GM12891 (cell line): ENCODE results near the gene NDUFAF7.
"Not testable (repeated sequence)": the region's sequence is repeated elsewhere in the genome, so short reads cannot be mapped to it uniquely, and the experiment has no call there.

Experiments
- DNase-seq: peaks from one replicate; pipeline ENCODE4 v3.0.0; 2011; ENCODE audit warnings: low spot score; ENCODE audit not compliant: insufficient read length
- FAIRE-seq: peaks from 2 replicates; lab custom pipeline; 2011; peaks lifted over from hg19 to GRCh38; lab: Jason Lieb, UNC
- PAX5 ChIP-seq: IDR thresholded peaks from 2 replicates; pipeline ENCODE4 v1.6.1; 2011; ENCODE audit warnings: low read length, moderate library complexity, mild to moderate bottlenecking; ENCODE audit not compliant: insufficient read depth, severe bottlenecking
- POLR2A ChIP-seq: IDR thresholded peaks from 2 replicates; pipeline ENCODE4 v1.6.1; 2011; ENCODE audit warnings: low read depth, low read length, control low read depth
- POLR2AphosphoS5 ChIP-seq: IDR thresholded peaks from 2 replicates; pipeline ENCODE4 v1.6.1; 2011; ENCODE audit warnings: low read depth, low read length, control low read depth
- POU2F2 ChIP-seq: IDR thresholded peaks from 2 replicates; pipeline ENCODE4 v1.6.1; 2011; ENCODE audit warnings: low read depth, mild to moderate bottlenecking, control low read depth, low read length, moderate library complexity
- SPI1 ChIP-seq: IDR thresholded peaks from 2 replicates; pipeline ENCODE4 v1.6.1; 2011; ENCODE audit warnings: low read depth, low read length, control low read depth
- TAF1 ChIP-seq: IDR thresholded peaks from 2 replicates; pipeline ENCODE4 v1.6.1; 2011; ENCODE audit warnings: low read depth, low read length, control low read depth

NDUFAF7 gene

DNA sequence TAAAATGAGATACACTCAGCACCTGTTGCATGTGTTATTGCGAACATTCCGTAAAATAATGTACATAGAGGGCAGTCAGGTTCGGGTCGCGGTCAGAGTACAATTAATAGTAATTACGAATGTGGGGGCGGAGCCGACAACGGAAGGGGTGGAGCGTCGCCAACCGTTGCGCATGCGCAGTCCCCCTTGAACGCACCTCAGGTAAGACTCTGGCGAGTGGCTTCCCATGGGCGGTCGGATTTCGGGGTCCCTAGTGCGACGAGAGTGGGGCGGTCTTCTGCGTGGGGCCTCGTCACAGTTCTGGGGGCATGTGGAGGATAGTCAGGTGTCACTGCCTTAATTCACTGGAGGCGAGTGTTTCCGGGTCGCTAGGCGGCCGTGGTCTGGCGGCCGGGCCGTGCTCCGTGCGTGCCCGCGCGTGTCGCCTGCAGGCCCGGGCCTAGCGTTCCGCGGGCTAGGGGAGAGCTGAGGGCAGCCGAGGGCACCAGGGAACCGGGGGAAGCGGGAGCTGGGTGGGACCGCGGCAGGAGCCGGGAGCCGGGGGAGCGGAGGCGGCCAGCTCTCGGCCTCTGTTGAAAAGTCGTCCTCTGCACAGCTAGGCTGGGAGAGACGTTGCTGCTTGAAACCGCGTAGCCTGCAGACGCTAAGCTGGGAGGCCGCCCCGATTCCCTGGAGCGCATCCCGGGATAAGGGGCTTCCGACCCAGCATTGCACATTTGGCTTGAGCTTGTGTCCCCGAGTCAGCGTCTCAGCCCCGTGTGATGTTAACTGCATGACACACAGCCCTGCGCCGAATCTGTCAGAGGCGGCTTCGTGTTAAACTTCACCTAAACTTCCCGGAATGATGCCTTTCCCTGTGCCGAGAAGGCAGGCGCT, 34.9 kb upstream of the NDUFAF7 start, which contains the start of gene CEBPZOS:
TSS of gene CEBPZOS (plus strand) at position 177 of the 876 bp plus-strand sequence. CDS start 3,209 bp downstream, outside the sequence.
- peak; percentile 68 for DNase-seq
- peak; percentile 98 for FAIRE-seq
- TF ChIP-seq PAX5, result no peak
- no peak; the same call in 1 of the 2 replicates for TF ChIP-seq POU2F2
- peak; percentile 80 for TF ChIP-seq POLR2AphosphoS5
- no peak for TF ChIP-seq SPI1
- peak; percentile 84 for TF ChIP-seq POLR2A
- TF ChIP-seq TAF1, result peak; percentile 62; the same call in 1 of the 2 replicates

DNA sequence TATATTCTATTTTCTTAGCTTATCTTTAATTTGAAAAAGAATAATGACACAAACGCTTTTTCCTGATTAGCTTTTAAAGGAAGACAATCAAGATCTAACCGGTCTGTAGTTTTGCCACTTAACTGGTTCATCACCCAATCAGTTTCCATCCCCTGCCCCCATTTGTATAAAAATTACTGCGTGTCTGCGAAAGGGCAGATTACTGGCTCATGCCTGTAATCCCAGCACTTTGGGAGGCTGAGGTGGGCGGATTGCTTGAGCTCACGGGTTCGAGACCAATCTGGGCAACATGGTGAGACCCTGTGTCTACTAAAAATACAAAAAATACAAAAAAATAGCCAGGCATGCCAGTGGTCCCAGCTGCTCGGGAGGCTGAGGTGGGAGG, 32.8 kb upstream of the NDUFAF7 start:
- FAIRE-seq, result no peak
- TF ChIP-seq TAF1, result no peak
- TF ChIP-seq POLR2AphosphoS5, result no peak
- DNase-seq, result no peak

DNA sequence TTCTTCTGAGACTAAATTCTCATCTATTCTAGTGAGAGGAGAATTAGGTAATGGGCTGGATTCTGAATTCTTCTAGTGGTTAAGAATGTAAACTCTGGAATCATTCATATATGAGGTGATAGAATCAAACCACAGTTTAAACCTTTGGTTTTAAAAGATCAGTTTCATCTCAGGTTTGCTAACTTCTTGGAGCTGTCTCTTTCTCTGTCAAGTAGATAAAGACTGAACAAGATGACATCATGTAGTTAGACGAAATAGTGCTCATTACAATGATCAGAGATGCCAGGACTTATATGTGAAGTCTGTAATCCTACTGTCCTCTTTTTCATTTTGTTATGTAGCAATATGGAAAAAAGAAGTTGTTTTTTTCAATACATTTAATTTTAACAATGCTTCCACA, 30.2 kb upstream of the NDUFAF7 start:
- FAIRE-seq, result no peak
- TF ChIP-seq TAF1 (no peak), SPI1 (no peak), PAX5 (no peak), POLR2A (no peak), POU2F2 (no peak), POLR2AphosphoS5 (no peak)
- DNase-seq, result no peak

DNA sequence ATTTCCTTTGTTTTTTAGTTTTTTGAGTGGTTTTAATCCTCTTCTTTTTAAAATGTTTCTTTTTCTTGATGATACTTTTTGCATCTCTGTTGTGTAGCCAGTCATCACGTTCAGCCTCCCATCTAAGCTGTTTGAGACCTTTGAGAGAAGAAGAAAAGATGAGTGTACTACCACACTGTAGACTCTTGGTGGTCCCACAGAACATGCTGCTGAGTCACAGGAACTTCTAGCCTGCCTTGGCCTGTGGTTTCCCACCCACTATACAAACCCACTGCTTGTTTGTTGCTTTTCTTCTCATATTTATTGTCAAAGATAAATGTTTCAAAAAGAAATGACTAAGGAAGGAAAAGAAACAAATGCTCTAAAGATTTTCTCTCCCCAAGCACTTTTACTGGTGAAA, 29.7 kb upstream of the NDUFAF7 start:
- FAIRE-seq (no peak), DNase-seq (no peak)
- TF ChIP-seq TAF1 (no peak), SPI1 (no peak), POLR2AphosphoS5 (no peak), POLR2A (no peak), POU2F2 (no peak), PAX5 (no peak)

DNA sequence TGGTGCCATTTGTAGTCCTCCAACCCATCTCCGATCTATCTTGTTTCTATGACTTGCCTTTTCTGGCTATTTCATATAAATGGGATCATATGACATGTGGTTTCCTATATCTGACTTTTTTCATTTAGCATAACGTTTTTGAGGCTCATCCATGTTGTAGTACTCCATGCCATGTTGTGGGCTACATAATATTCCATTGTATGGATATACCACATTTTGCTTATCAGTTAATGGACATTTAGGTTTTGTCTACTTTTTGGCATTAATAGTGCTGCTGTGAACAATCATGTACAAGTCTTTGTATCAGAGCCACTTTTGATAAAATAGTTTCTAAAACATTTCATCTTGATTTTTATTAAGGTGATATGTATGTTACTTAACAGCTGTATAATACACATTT, 27.8 kb upstream of the NDUFAF7 start:
- TF ChIP-seq PAX5 (no peak), TAF1 (no peak), POLR2AphosphoS5 (no peak), POLR2A (no peak)
- FAIRE-seq, result no peak
- no peak for DNase-seq

DNA sequence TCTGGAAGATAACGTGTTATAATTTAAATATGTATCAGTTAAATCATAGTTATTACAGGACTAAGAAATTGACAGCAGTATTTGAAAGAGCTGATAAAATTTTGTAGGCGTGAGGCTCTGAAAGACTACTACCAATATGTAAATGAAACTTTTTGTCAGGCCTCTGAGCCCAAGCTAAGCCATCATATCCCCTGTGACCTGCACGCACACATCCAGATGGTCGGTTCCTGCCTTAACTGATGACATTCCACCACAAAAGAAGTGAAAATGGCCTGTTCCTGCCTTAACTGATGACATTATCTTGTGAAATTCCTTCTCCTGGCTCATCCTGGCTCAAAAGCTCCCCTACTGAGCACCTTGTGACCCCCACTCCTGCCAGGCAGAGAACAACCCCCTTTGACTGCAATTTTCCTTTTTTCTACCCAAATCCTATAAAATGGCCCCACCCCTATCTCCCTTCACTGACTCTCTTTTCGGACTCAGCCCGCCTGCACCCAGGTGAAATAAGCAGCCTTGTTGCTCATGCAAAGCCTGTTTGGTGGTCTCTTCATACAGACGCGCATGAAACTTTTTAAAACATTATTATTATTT, 26.3 kb upstream of the NDUFAF7 start:
- not testable (repeated sequence) for DNase-seq, FAIRE-seq

DNA sequence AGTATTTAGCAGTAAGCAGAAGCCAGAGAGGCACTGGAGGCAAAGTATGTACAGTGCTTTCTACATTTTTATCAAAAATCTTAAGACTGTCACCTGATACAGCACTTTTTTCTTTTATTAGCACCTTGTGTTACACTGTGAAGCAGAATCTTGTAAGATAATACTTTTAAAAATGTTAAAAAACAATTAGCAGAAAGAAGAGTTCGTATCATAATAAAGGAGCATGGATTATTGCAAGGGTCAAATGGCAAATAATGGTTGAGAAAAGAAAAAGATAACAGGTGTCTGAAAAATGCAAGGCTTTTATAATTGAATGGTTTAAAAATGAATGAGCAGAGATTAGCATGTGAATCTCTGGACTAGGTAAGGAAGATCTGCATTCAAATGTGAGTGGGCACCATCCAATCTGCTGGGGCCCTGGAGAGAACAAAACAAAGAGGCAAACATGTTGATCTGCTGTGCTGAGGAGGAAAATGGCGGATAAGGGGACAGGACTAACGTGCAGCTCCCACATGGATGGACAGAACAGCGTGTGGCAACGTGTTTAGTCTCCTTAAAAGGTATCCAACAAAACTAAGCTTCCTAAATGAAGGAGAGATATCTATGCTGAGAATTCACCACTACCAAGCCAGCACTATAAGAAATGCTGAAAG, 25.6 kb upstream of the NDUFAF7 start:
- TF ChIP-seq POLR2AphosphoS5, result no peak
- no peak for TF ChIP-seq TAF1
- TF ChIP-seq POU2F2, result no peak
- TF ChIP-seq SPI1, result no peak
- no peak for TF ChIP-seq PAX5
- no peak for TF ChIP-seq POLR2A
- DNase-seq, result no peak
- FAIRE-seq, result no peak

DNA sequence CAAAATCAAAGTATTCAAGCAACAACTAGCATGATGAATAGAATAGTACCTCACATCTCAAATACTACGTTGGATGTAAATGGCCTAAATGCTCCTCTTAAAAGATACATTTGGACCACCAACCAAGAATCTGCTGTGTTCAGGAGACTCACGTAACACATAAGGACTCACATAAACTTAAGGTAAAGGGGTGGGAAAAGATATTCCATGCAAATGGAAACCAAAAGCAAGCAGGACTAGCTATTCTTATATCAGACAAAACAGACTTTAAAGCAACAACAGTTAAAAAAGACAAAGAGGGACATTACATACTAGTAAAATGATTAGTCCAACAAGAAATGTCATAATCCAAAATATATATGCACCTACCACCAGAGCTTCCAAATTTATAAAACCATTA, 24.7 kb upstream of the NDUFAF7 start:
- not testable (repeated sequence) for DNase-seq, FAIRE-seq

DNA sequence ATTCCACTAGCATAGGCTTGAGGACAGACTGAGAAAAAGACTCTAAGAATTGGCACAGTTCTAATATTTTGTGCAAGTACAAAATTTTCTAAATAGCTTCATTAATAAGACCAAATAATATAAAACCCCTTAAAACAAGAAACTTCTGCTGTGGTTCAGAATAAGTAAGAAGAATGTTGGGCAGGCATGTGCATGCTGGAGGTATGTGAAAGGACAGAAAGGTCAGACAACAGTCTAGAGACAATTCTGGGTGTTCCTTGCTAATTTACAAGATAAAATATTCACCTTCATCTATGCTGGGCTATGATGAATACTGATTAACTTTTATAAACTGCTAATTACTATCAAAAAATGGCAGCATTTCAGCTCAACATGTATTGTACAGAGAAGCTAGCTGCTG, 20.2 kb upstream of the NDUFAF7 start:
- DNase-seq, result no peak
- FAIRE-seq, result no peak
- no peak for TF ChIP-seq POU2F2
- TF ChIP-seq TAF1, result no peak
- no peak for TF ChIP-seq POLR2AphosphoS5
- no peak for TF ChIP-seq POLR2A
- TF ChIP-seq PAX5, result no peak
- TF ChIP-seq SPI1, result no peak

DNA sequence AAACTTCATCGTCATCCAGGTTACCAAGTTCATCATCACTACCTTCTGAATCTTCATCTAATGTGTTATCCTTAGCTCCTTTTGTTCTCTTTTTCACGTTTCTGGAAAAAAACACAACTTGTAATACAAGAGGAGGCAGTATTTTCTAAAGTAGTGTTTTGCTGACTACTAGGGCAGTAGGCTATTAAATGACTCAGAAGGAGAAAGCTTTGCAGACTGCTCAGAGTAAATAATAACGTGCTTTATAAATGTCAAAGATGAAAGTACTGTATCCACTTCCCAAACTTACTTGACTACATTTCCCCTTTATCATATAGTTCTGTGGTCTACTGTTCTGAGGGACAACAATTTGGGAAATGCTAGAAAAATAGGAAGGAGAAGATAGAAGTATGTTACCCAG, 19.5 kb upstream of the NDUFAF7 start:
- TF ChIP-seq PAX5 (no peak), POLR2A (no peak), TAF1 (no peak), SPI1 (no peak), POU2F2 (no peak), POLR2AphosphoS5 (no peak)
- no peak for FAIRE-seq
- no peak for DNase-seq
